Measurements from ENCODE around the gene DCTN2.
"Not testable (repeated sequence)": the region's sequence is repeated elsewhere in the genome, so short reads cannot be mapped to it uniquely, and the experiment has no call there.

The DCTN2 gene

GRCh38 chr12:57513677-57514076, 33.3 kb downstream of the DCTN2 start:
- DNase-seq, result not testable (repeated sequence)

- DNase-seq, result no peak
Observed at GRCh38 chr12:57513266-57513665, 33.7 kb downstream of the DCTN2 start.

GRCh38 chr12:57512665-57513064, 34.3 kb downstream of the DCTN2 start:
- DNase-seq, result no peak

GRCh38 chr12:57511588-57512325, 35.2 kb downstream of the DCTN2 start:
- no peak for DNase-seq

- no peak for DNase-seq
Observed at GRCh38 chr12:57511161-57511560, 35.8 kb downstream of the DCTN2 start.

GRCh38 chr12:57507796-57508195, 39.2 kb downstream of the DCTN2 start:
- DNase-seq, result not testable (repeated sequence)

GRCh38 chr12:57506541-57506940, 40.5 kb downstream of the DCTN2 start:
- not testable (repeated sequence) for DNase-seq

- DNase-seq, result not testable (repeated sequence)
Observed at GRCh38 chr12:57502311-57502969, 44.6 kb downstream of the DCTN2 start.

- no peak for DNase-seq
Observed at GRCh38 chr12:57500213-57500612, 46.8 kb downstream of the DCTN2 start.

GRCh38 chr12:57498571-57498970, 48.4 kb downstream of the DCTN2 start:
- no peak for DNase-seq

GRCh38 chr12:57498132-57498502, 48.9 kb downstream of the DCTN2 start:
- no peak for DNase-seq

- DNase-seq, result no peak
Observed at GRCh38 chr12:57497223-57498131, 49.5 kb downstream of the DCTN2 start.

GRCh38 chr12:57496822-57497221, 50.2 kb downstream of the DCTN2 start:
- no peak for DNase-seq

- DNase-seq, result not testable (repeated sequence)
Observed at GRCh38 chr12:57495051-57495701, 51.8 kb downstream of the DCTN2 start.

- DNase-seq, result no peak
Observed at GRCh38 chr12:57491393-57492280, 55.4 kb downstream of the DCTN2 start.

GRCh38 chr12:57490126-57490525, 56.9 kb downstream of the DCTN2 start:
- no peak for DNase-seq

GRCh38 chr12:57489157-57489641, 57.8 kb downstream of the DCTN2 start:
- DNase-seq, result peak; percentile 31

- no peak for DNase-seq
Observed at GRCh38 chr12:57488402-57489156, 58.4 kb downstream of the DCTN2 start.

GRCh38 chr12:57487597-57488401, 59.2 kb downstream of the DCTN2 start, which contains the start of gene MARS1:
Gene MARS1, plus strand, starts transcription at chr12:57488068. Its CDS starts 23 bp downstream, at chr12:57488091.
- DNase-seq, result peak; percentile 97

GRCh38 chr12:57487055-57487596, 59.9 kb downstream of the DCTN2 start:
- DNase-seq, result no peak

Data from suppressor macrophage treated with lipopolysaccharide for 4 hours (primary cell).